ENCODE results near the gene GPC3. TPM values are rescaled to one million over a fixed set of nuclear protein-coding genes. Genes with fewer than 3 reads are reported as not detected.

GPC3 gene
- total and polyA plus RNA-seq, 2 experiments from 2014 or later, result 36.8 to 60.1 TPM

DNA sequence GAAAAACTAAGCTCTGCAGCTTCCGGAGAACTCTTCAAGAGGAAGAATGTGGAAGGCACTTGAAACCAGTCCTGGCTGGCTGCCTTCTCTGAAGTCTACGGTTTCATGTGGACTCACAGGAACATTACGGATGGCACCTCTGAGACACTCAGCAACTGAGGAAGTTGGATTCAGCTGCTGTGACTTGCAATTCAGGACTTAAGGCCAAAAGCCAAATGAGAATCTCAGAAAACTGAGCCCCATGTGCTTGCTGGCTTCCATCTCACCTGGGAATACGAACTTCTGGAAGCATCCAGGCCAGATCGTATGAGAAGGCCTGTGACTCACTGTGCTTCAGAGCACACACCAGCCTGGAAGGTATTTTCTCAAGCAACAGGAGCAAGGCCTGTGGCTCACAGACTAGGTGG lies 462.3 kb downstream of the GPC3 start:
- TF ChIP-seq ZNF114 (CRISPR knock-in tag; IDR thresholded peaks at IDR 0.05) (no peak), EZH2 (IDR thresholded peaks at IDR 0.05; ENCODE audit: low read depth, unreplicated experiment) (no peak), NANOG (IDR thresholded peaks at IDR 0.05; ENCODE audit: borderline replicate concordance) (no peak), ZNF331 (CRISPR knock-in tag; IDR thresholded peaks at IDR 0.05; ENCODE audit: low read depth) (no peak), CREB1 (CRISPR knock-in tag; IDR thresholded peaks at IDR 0.05; ENCODE audit: low read depth) (no peak), EZH2phosphoT487 (IDR thresholded peaks at IDR 0.05; ENCODE audit: unreplicated experiment) (no peak)
- TF ChIP-seq, protein P1, sequence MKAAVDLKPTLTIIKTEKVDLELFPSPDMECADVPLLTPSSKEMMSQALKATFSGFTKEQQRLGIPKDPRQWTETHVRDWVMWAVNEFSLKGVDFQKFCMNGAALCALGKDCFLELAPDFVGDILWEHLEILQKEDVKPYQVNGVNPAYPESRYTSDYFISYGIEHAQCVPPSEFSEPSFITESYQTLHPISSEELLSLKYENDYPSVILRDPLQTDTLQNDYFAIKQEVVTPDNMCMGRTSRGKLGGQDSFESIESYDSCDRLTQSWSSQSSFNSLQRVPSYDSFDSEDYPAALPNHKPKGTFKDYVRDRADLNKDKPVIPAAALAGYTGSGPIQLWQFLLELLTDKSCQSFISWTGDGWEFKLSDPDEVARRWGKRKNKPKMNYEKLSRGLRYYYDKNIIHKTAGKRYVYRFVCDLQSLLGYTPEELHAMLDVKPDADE (IDR thresholded peaks at IDR 0.05), result no peak
- TF ChIP-seq, protein P2, sequence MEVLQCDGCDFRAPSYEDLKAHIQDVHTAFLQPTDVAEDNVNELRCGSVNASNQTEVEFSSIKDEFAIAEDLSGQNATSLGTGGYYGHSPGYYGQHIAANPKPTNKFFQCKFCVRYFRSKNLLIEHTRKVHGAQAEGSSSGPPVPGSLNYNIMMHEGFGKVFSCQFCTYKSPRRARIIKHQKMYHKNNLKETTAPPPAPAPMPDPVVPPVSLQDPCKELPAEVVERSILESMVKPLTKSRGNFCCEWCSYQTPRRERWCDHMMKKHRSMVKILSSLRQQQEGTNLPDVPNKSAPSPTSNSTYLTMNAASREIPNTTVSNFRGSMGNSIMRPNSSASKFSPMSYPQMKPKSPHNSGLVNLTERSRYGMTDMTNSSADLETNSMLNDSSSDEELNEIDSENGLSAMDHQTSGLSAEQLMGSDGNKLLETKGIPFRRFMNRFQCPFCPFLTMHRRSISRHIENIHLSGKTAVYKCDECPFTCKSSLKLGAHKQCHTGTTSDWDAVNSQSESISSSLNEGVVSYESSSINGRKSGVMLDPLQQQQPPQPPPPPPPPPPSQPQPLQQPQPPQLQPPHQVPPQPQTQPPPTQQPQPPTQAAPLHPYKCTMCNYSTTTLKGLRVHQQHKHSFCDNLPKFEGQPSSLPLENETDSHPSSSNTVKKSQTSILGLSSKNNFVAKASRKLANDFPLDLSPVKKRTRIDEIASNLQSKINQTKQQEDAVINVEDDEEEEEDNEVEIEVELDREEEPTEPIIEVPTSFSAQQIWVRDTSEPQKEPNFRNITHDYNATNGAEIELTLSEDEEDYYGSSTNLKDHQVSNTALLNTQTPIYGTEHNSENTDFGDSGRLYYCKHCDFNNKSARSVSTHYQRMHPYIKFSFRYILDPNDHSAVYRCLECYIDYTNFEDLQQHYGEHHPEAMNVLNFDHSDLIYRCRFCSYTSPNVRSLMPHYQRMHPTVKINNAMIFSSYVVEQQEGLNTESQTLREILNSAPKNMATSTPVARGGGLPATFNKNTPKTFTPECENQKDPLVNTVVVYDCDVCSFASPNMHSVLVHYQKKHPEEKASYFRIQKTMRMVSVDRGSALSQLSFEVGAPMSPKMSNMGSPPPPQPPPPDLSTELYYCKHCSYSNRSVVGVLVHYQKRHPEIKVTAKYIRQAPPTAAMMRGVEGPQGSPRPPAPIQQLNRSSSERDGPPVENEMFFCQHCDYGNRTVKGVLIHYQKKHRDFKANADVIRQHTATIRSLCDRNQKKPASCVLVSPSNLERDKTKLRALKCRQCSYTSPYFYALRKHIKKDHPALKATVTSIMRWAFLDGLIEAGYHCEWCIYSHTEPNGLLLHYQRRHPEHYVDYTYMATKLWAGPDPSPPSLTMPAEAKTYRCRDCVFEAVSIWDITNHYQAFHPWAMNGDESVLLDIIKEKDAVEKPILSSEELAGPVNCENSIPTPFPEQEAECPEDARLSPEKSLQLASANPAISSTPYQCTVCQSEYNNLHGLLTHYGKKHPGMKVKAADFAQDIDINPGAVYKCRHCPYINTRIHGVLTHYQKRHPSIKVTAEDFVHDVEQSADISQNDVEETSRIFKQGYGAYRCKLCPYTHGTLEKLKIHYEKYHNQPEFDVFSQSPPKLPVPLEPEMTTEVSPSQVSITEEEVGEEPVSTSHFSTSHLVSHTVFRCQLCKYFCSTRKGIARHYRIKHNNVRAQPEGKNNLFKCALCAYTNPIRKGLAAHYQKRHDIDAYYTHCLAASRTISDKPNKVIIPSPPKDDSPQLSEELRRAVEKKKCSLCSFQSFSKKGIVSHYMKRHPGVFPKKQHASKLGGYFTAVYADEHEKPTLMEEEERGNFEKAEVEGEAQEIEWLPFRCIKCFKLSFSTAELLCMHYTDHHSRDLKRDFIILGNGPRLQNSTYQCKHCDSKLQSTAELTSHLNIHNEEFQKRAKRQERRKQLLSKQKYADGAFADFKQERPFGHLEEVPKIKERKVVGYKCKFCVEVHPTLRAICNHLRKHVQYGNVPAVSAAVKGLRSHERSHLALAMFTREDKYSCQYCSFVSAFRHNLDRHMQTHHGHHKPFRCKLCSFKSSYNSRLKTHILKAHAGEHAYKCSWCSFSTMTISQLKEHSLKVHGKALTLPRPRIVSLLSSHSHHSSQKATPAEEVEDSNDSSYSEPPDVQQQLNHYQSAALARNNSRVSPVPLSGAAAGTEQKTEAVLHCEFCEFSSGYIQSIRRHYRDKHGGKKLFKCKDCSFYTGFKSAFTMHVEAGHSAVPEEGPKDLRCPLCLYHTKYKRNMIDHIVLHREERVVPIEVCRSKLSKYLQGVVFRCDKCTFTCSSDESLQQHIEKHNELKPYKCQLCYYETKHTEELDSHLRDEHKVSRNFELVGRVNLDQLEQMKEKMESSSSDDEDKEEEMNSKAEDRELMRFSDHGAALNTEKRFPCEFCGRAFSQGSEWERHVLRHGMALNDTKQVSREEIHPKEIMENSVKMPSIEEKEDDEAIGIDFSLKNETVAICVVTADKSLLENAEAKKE (CRISPR knock-in tag; IDR thresholded peaks at IDR 0.05), result no peak
- TF ChIP-seq, protein P3, sequence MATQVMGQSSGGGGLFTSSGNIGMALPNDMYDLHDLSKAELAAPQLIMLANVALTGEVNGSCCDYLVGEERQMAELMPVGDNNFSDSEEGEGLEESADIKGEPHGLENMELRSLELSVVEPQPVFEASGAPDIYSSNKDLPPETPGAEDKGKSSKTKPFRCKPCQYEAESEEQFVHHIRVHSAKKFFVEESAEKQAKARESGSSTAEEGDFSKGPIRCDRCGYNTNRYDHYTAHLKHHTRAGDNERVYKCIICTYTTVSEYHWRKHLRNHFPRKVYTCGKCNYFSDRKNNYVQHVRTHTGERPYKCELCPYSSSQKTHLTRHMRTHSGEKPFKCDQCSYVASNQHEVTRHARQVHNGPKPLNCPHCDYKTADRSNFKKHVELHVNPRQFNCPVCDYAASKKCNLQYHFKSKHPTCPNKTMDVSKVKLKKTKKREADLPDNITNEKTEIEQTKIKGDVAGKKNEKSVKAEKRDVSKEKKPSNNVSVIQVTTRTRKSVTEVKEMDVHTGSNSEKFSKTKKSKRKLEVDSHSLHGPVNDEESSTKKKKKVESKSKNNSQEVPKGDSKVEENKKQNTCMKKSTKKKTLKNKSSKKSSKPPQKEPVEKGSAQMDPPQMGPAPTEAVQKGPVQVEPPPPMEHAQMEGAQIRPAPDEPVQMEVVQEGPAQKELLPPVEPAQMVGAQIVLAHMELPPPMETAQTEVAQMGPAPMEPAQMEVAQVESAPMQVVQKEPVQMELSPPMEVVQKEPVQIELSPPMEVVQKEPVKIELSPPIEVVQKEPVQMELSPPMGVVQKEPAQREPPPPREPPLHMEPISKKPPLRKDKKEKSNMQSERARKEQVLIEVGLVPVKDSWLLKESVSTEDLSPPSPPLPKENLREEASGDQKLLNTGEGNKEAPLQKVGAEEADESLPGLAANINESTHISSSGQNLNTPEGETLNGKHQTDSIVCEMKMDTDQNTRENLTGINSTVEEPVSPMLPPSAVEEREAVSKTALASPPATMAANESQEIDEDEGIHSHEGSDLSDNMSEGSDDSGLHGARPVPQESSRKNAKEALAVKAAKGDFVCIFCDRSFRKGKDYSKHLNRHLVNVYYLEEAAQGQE (IDR thresholded peaks at IDR 0.05; ENCODE audit: unreplicated experiment), result no peak
- ATAC-seq, result no peak

More for the DNA sequence above, 462.3 kb downstream of the GPC3 start:
- no peak overlapping the region for H3K4me3 Mint-ChIP-seq
- no peak overlapping the region for H3K4me2 ChIP-seq
- DNase-seq (ENCODE audit: low spot score), result no peak
- H3K27me3 Mint-ChIP-seq (ENCODE audit: insufficient read depth, low read depth, poor library complexity), result no peaks in the 10 kb centered on the region
- H3K79me2 ChIP-seq (replicated peaks; ENCODE audit: insufficient read depth), result no peaks in the 10 kb centered on the region
- no peak overlapping the region for H2AFZ ChIP-seq
- peaks cover 2% of the 10 kb centered on the region; the same call in 1 of the 3 replicates for H3K36me3 Mint-ChIP-seq (ENCODE audit: low read depth)
- H3K36me3 ChIP-seq (ENCODE audit: insufficient read depth), result no peaks in the 10 kb centered on the region
- H3K9me2 ChIP-seq (ENCODE audit: insufficient read depth), result no peaks in the 10 kb centered on the region
- peaks cover 7% of the 10 kb centered on the region; the same call in 1 of the 2 replicates for H3K4me1 ChIP-seq (ENCODE audit: insufficient read depth)
- H4K20me1 ChIP-seq (replicated peaks; ENCODE audit: insufficient read depth), result no peaks in the 10 kb centered on the region
- H3K27ac Mint-ChIP-seq, result no peak overlapping the region
- peaks cover 11% of the 10 kb centered on the region for H3K4me1 Mint-ChIP-seq
- H3K27me3 ChIP-seq (ENCODE audit: insufficient read depth), result no peaks in the 10 kb centered on the region
- no peak overlapping the region for H3K4me3 ChIP-seq
- H3K27ac ChIP-seq (ENCODE audit: low read depth), result no peak overlapping the region
- 0 out of 2 replicates have a peak, but pooled peaks cover 5% of the 10 kb centered on the region for H3F3A ChIP-seq (replicated peaks; ENCODE audit: low read depth)
- H3K9me3 Mint-ChIP-seq, result peaks cover 1% of the 10 kb centered on the region; the same call in 2 of the 3 replicates

Measured in GM23338 (cell line).